HepG2 (cell line): ENCODE data around the gene ENDOD1. TPM values are rescaled to one million over a fixed set of nuclear protein-coding genes. Genes with fewer than 3 reads are reported as not detected.
A peak's percentile ranks its signal among the peaks of the same experiment; 100 is the strongest.

Source experiments
- CERS6 ChIP-seq: sonication (generic); formaldehyde crosslinking; IDR thresholded peaks from 2 replicates; pipeline ENCODE4 v1.5.0; 2020; ENCODE audit warnings: missing genetic modification reagents
- FOXO1 ChIP-seq: sonication (generic); formaldehyde crosslinking; IDR thresholded peaks from 2 replicates; pipeline ENCODE4 v1.4.0; 2020; ENCODE audit warnings: missing genetic modification reagents
- HOXA5 ChIP-seq: sonication (generic); formaldehyde crosslinking; IDR thresholded peaks from 2 replicates; pipeline ENCODE4 v1.4.0; 2020; ENCODE audit warnings: missing genetic modification reagents
- HOXA9 ChIP-seq: sonication (generic); formaldehyde crosslinking; IDR thresholded peaks from 2 replicates; pipeline ENCODE4 v1.8.1; 2022; ENCODE audit warnings: missing genetic modification reagents, mild to moderate bottlenecking, moderate library complexity, borderline replicate concordance
- IRF1 ChIP-seq: sonication (generic); formaldehyde crosslinking; IDR thresholded peaks from 2 replicates; pipeline ENCODE4 v1.4.0; 2020; ENCODE audit warnings: low read depth, mild to moderate bottlenecking, missing genetic modification reagents
- MYPOP ChIP-seq: sonication (generic); formaldehyde crosslinking; IDR thresholded peaks from 2 replicates; pipeline ENCODE4 v1.8.1; 2023; ENCODE audit warnings: mild to moderate bottlenecking, moderate library complexity, missing genetic modification reagents
- NFATC3 ChIP-seq: sonication (generic); formaldehyde crosslinking; IDR thresholded peaks from 2 replicates; pipeline ENCODE4 v1.5.1; 2020; ENCODE audit warnings: mild to moderate bottlenecking, missing genetic modification reagents
- NFRKB ChIP-seq: fragments of 450-650 bp; IDR thresholded peaks from 2 replicates; pipeline ENCODE4 v1.6.1; 2017
- ONECUT2 ChIP-seq: sonication (generic); formaldehyde crosslinking; IDR thresholded peaks from 2 replicates; pipeline ENCODE4 v1.4.0; 2020; ENCODE audit warnings: missing genetic modification reagents
- PRPF4 ChIP-seq: fragments of 200-400 bp; formaldehyde crosslinking; IDR thresholded peaks from 2 replicates; pipeline ENCODE4 v1.6.1; 2016; ENCODE audit warnings: low read length, low read depth; ENCODE audit not compliant: poor library complexity, severe bottlenecking
- RELA ChIP-seq: sonication (generic); formaldehyde crosslinking; IDR thresholded peaks from 2 replicates; pipeline ENCODE4 v1.4.0; 2020; ENCODE audit warnings: missing genetic modification reagents
- SAFB2 ChIP-seq: sonication (generic); formaldehyde crosslinking; IDR thresholded peaks from 2 replicates; pipeline ENCODE4 v1.5.1; 2020; ENCODE audit warnings: missing genetic modification reagents, low read depth, mild to moderate bottlenecking, borderline replicate concordance
- XRCC5 ChIP-seq: fragments of 200-400 bp; formaldehyde crosslinking; optimal IDR thresholded peaks from 2 replicates; pipeline ENCODE3; 2017; ENCODE audit warnings: mild to moderate bottlenecking, low read length
- ZBTB14 ChIP-seq: sonication (generic); formaldehyde crosslinking; IDR thresholded peaks from 2 replicates; pipeline ENCODE4 v1.4.0; 2020; ENCODE audit warnings: missing genetic modification reagents
- ZNF20 ChIP-seq: sonication (generic); formaldehyde crosslinking; IDR thresholded peaks from 2 replicates; pipeline ENCODE4 v1.4.0; 2020; ENCODE audit warnings: mild to moderate bottlenecking, moderate library complexity, missing genetic modification reagents
- ZNF382 ChIP-seq: sonication (generic); formaldehyde crosslinking; IDR thresholded peaks from 2 replicates; pipeline ENCODE4 v1.5.0; 2020; ENCODE audit warnings: missing genetic modification reagents, mild to moderate bottlenecking, borderline replicate concordance
- ZNF451 ChIP-seq: sonication (generic); formaldehyde crosslinking; IDR thresholded peaks from 2 replicates; pipeline ENCODE4 v1.5.0; 2020; ENCODE audit warnings: mild to moderate bottlenecking, missing genetic modification reagents
- ZNF557 ChIP-seq: sonication (generic); formaldehyde crosslinking; IDR thresholded peaks from 2 replicates; pipeline ENCODE4 v1.4.0; 2020; ENCODE audit warnings: missing genetic modification reagents
- ZNF766 ChIP-seq: sonication (generic); formaldehyde crosslinking; IDR thresholded peaks from 2 replicates; pipeline ENCODE4 v1.5.0; 2020; ENCODE audit warnings: missing genetic modification reagents, borderline replicate concordance
- ZNF879 ChIP-seq: sonication (generic); formaldehyde crosslinking; IDR thresholded peaks from 2 replicates; pipeline ENCODE4 v1.8.1; 2023; ENCODE audit warnings: missing genetic modification reagents
- polyA plus RNA-seq, 8 experiments: library from polyadenylated mRNA; depleted of rRNA in 3 of 8; stranded (reverse) in 7 of 8; unstranded in 1 of 8; fragments of >200 nt; fragmentation: Illumina TruSeq in 4 of 8; extraction: Trizol in 4 of 8; gene quantifications; 2 replicates each; pipeline versions ENCODE4 v1.2.1 to v1.2.3, GENCODE V29; 2011 to 2016; ENCODE audit warnings: low read depth in 4 of 8, missing spikeins in 1 of 8, mixed read lengths in 1 of 8; ENCODE audit not compliant: insufficient read depth in 1 of 8
- total RNA-seq, 5 experiments: library from RNA; depleted of rRNA; stranded (reverse); fragments of >200 nt; fragmentation: Illumina TruSeq; extraction: Trizol; gene quantifications; 2 replicates each; pipeline ENCODE4 v1.2.3, GENCODE V29; 2016; ENCODE audit warnings: low read depth in 1 of 5
- TF ChIP-seq, protein P1 (sequence below): sonication (generic); formaldehyde crosslinking; IDR thresholded peaks from 2 replicates; pipeline ENCODE4 v1.9.0; 2021; ENCODE audit warnings: missing genetic modification reagents, borderline replicate concordance
- TF ChIP-seq, protein P2 (sequence below): sonication (generic); formaldehyde crosslinking; IDR thresholded peaks from 2 replicates; pipeline ENCODE4 v1.9.0; 2022; ENCODE audit warnings: missing genetic modification reagents, mild to moderate bottlenecking, borderline replicate concordance
- TF ChIP-seq, protein P3 (sequence below): IDR thresholded peaks from 2 replicates; pipeline ENCODE4 v1.6.1; 2016; ENCODE audit warnings: low read depth, control low read depth

The ENDOD1 gene
- total and polyA plus RNA-seq, 2 of the 13 experiments (the other 11 are each of a cell fraction or from before 2014, with no cell fraction given) = 2.0 to 6.8 TPM

GRCh38 chr11:95068549-95068948 is 21.1 kb upstream of the ENDOD1 start (continued):
- TF ChIP-seq MYPOP (CRISPR knock-in tag) (no peak), FOXO1 (CRISPR knock-in tag) (peak; percentile 73; the same call in 1 of the 2 replicates), CERS6 (CRISPR knock-in tag) (no peak), ZBTB14 (CRISPR knock-in tag) (no peak), NFRKB (no peak), NFATC3 (CRISPR knock-in tag) (no peak), PRPF4 (no peak), ZNF20 (no peak), HOXA5 (CRISPR knock-in tag) (peak; percentile 44; the same call in 1 of the 2 replicates), ZNF766 (CRISPR knock-in tag) (peak; percentile 44; the same call in 1 of the 2 replicates), SAFB2 (CRISPR knock-in tag) (no peak; the same call in 1 of the 2 replicates), RELA (no peak), XRCC5 (no peak), ZNF879 (CRISPR knock-in tag) (no peak), ZNF451 (no peak), IRF1 (CRISPR knock-in tag) (no peak), ZNF382 (no peak), ZNF557 (CRISPR knock-in tag) (no peak), ONECUT2 (CRISPR knock-in tag) (no peak), HOXA9 (CRISPR knock-in tag) (no peak)
- TF ChIP-seq, protein P1, sequence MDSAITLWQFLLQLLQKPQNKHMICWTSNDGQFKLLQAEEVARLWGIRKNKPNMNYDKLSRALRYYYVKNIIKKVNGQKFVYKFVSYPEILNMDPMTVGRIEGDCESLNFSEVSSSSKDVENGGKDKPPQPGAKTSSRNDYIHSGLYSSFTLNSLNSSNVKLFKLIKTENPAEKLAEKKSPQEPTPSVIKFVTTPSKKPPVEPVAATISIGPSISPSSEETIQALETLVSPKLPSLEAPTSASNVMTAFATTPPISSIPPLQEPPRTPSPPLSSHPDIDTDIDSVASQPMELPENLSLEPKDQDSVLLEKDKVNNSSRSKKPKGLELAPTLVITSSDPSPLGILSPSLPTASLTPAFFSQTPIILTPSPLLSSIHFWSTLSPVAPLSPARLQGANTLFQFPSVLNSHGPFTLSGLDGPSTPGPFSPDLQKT (CRISPR knock-in tag) = no peak
- TF ChIP-seq, protein P2, sequence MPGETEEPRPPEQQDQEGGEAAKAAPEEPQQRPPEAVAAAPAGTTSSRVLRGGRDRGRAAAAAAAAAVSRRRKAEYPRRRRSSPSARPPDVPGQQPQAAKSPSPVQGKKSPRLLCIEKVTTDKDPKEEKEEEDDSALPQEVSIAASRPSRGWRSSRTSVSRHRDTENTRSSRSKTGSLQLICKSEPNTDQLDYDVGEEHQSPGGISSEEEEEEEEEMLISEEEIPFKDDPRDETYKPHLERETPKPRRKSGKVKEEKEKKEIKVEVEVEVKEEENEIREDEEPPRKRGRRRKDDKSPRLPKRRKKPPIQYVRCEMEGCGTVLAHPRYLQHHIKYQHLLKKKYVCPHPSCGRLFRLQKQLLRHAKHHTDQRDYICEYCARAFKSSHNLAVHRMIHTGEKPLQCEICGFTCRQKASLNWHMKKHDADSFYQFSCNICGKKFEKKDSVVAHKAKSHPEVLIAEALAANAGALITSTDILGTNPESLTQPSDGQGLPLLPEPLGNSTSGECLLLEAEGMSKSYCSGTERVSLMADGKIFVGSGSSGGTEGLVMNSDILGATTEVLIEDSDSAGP (CRISPR knock-in tag) = no peak
- TF ChIP-seq, protein P3, sequence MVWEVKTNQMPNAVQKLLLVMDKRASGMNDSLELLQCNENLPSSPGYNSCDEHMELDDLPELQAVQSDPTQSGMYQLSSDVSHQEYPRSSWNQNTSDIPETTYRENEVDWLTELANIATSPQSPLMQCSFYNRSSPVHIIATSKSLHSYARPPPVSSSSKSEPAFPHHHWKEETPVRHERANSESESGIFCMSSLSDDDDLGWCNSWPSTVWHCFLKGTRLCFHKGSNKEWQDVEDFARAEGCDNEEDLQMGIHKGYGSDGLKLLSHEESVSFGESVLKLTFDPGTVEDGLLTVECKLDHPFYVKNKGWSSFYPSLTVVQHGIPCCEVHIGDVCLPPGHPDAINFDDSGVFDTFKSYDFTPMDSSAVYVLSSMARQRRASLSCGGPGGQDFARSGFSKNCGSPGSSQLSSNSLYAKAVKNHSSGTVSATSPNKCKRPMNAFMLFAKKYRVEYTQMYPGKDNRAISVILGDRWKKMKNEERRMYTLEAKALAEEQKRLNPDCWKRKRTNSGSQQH = no peak
